Body of pancreas (tissue), 4 donors: ENCODE measurements around the gene C21orf58.

ENCODE experiments used
- POLR2A ChIP-seq, 3 donors: fragments of 450-650 bp; IDR thresholded peaks; one replicate each; pipeline ENCODE4 v1.6.1; 2016; ENCODE audit warnings: antibody characterized with exemption in 3 of 3, mild to moderate bottlenecking in 2 of 3
- TF ChIP-seq, protein P1 (sequence below), 7 experiments: fragments of 450-650 bp in 4 of 7; fragments of 200-600 bp in 3 of 7; sonication (generic) in 3 of 7; IDR thresholded peaks; one replicate each; pipeline ENCODE4 v1.5.1; 2016 to 2019; ENCODE audit warnings: antibody characterized with exemption in 7 of 7

DNA sequence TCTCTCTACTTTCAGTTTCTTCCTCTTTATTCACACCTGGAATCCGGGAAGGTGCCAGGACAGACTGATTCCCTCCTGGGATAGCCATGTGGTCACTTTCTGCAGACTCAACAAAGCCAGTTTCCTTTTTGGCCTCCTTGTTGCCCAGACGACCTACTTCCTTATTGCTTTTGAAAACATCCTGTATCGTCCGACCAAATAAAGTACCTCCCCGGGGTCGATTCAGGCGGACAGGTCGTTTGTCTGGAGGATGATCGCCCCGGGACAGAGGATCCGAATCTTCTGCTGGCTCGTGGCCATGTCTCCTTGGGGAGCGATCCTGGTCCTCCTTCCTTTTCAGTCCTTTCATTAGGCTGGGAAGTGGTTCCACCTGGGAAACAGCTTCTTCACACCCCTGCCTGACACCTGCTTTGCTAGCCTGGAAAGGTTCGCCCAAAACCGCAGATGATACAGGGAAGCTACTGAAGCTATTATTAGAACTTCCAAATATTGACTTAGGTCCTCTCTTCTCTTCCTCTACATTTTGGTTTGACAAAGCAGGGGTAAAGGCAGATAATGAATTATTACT is 39.5 kb downstream of the C21orf58 start:
- TF ChIP-seq, protein P1, sequence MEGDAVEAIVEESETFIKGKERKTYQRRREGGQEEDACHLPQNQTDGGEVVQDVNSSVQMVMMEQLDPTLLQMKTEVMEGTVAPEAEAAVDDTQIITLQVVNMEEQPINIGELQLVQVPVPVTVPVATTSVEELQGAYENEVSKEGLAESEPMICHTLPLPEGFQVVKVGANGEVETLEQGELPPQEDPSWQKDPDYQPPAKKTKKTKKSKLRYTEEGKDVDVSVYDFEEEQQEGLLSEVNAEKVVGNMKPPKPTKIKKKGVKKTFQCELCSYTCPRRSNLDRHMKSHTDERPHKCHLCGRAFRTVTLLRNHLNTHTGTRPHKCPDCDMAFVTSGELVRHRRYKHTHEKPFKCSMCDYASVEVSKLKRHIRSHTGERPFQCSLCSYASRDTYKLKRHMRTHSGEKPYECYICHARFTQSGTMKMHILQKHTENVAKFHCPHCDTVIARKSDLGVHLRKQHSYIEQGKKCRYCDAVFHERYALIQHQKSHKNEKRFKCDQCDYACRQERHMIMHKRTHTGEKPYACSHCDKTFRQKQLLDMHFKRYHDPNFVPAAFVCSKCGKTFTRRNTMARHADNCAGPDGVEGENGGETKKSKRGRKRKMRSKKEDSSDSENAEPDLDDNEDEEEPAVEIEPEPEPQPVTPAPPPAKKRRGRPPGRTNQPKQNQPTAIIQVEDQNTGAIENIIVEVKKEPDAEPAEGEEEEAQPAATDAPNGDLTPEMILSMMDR (IDR thresholded peaks at IDR 0.05) = no peak
- no peak for TF ChIP-seq POLR2A (IDR thresholded peaks at IDR 0.05)
